Activated CD4-positive, alpha-beta T cell treated with anti-CD3 and anti-CD28 coated beads, Interleukin-2, amount 50 U/mL, for 24 hours (primary cell): ENCODE results near the gene KCNQ1.

Source experiments
- DNase-seq, 2 donors: peaks; one replicate each; pipeline ENCODE4 v3.0.0-alpha.2; 2020; ENCODE audit warnings: low read depth in 1 of 2, low spot score in 1 of 2

KCNQ1 gene

GRCh38 chr11:2521733-2522630 lies 77.2 kb downstream of the KCNQ1 start:
- no peak for DNase-seq

- DNase-seq: no peak
Observed at GRCh38 chr11:2522631-2523255, 77.9 kb downstream of the KCNQ1 start.

GRCh38 chr11:2523821-2524391 lies 79.1 kb downstream of the KCNQ1 start:
- DNase-seq: no peak

- no peak for DNase-seq
Observed at GRCh38 chr11:2524446-2525165, 79.8 kb downstream of the KCNQ1 start.

- DNase-seq: no peak
Observed at GRCh38 chr11:2525166-2525861, 80.5 kb downstream of the KCNQ1 start.

- DNase-seq: no peak
Observed at GRCh38 chr11:2525941-2526807, 81.4 kb downstream of the KCNQ1 start.

GRCh38 chr11:2526808-2527381 lies 82.1 kb downstream of the KCNQ1 start:
- DNase-seq: no peak

- DNase-seq: no peak
Observed at GRCh38 chr11:2527621-2528291, 82.9 kb downstream of the KCNQ1 start.

- no peak for DNase-seq
Observed at GRCh38 chr11:2528301-2529050, 83.7 kb downstream of the KCNQ1 start.

GRCh38 chr11:2529173-2529572 lies 84.4 kb downstream of the KCNQ1 start:
- no peak for DNase-seq

- no peak for DNase-seq
Observed at GRCh38 chr11:2529636-2530035, 84.8 kb downstream of the KCNQ1 start.

GRCh38 chr11:2530131-2530854 lies 85.5 kb downstream of the KCNQ1 start:
- no peak for DNase-seq

- DNase-seq: no peak
Observed at GRCh38 chr11:2530855-2531200, 86.0 kb downstream of the KCNQ1 start.

- DNase-seq: peak; percentile 41 to 55
Observed at GRCh38 chr11:2531277-2531986, 86.6 kb downstream of the KCNQ1 start.

GRCh38 chr11:2531987-2532703 lies 87.3 kb downstream of the KCNQ1 start:
- DNase-seq: no peak
